PC-9 (cell line): ENCODE measurements around the gene OBP2A. TPM values are rescaled to one million over a fixed set of nuclear protein-coding genes. Genes with fewer than 3 reads are reported as not detected.

Source experiments
- BruUV-seq: library from RNA; stranded (reverse); fragments of 400-500 nt; replicated peaks from 2 replicates; lab custom pipeline; 2021; lab: Mats Ljungman, UMichigan
- CTCF ChIA-PET: fragments of 300-600 bp; sonication (Branson Sonifier 250); formaldehyde crosslinking; loops from one replicate; lab custom pipeline; 2022; ENCODE audit warnings: antibody characterized with exemption; lab: Charles Lee
- POLR2A ChIA-PET: fragments of 300-600 bp; sonication (Branson Sonifier 250); formaldehyde crosslinking; loops from one replicate; lab custom pipeline; 2022; ENCODE audit warnings: antibody characterized with exemption; ENCODE audit not compliant: unreplicated experiment; lab: Charles Lee
- DNase-seq, 2 experiments: peaks; one replicate each; pipeline versions ENCODE4 v3.0.0 to v3.0.0-alpha.2; 2015 to 2022; ENCODE audit warnings: mixed read lengths in 1 of 2
- H2AFZ ChIP-seq: fragments of 200-600 bp; sonication (generic); 2 replicates; pipeline ENCODE4 v1.8.1; 2017; ENCODE audit warnings: antibody characterized with exemption
- H3F3A ChIP-seq: fragments of 200-600 bp; sonication (generic); 2 replicates; pipeline ENCODE4 v1.8.1; 2017; ENCODE audit warnings: antibody characterized with exemption, mild to moderate bottlenecking, low read depth; ENCODE audit not compliant: insufficient read depth
- H3K27ac ChIP-seq: fragments of 200-600 bp; sonication (generic); 2 replicates; pipeline ENCODE4 v1.6.1; 2016; ENCODE audit warnings: mixed run types
- H3K27me3 ChIP-seq: fragments of 200-600 bp; sonication (generic); 2 replicates; pipeline ENCODE4 v1.6.1; 2016; ENCODE audit warnings: low read depth, mixed run types; ENCODE audit not compliant: insufficient read depth
- H3K36me3 ChIP-seq: fragments of 200-600 bp; sonication (generic); 2 replicates; pipeline ENCODE4 v1.6.1; 2016; ENCODE audit warnings: low read depth, mixed run types
- H3K4me1 ChIP-seq: fragments of 200-600 bp; sonication (generic); replicated peaks from 2 replicates; pipeline ENCODE4 v1.6.1; 2016; ENCODE audit warnings: mixed run types; ENCODE audit not compliant: insufficient read depth
- H3K4me2 ChIP-seq: fragments of 200-600 bp; sonication (generic); 2 replicates; pipeline ENCODE4 v1.6.1; 2017; ENCODE audit warnings: mixed run types
- H3K4me3 ChIP-seq: fragments of 200-600 bp; sonication (generic); 2 replicates; pipeline ENCODE4 v1.6.1; 2016; ENCODE audit warnings: mixed run types
- H3K79me2 ChIP-seq: fragments of 200-600 bp; sonication (generic); 2 replicates; pipeline ENCODE4 v1.6.1; 2017; ENCODE audit warnings: low read depth, mixed run types
- H3K9me2 ChIP-seq: fragments of 200-600 bp; sonication (generic); 2 replicates; pipeline ENCODE4 v1.8.1; 2017; ENCODE audit warnings: mild to moderate bottlenecking; ENCODE audit not compliant: insufficient read depth
- H3K9me3 ChIP-seq: fragments of 200-600 bp; sonication (generic); 2 replicates; pipeline ENCODE4 v1.8.1; 2016; ENCODE audit warnings: low read depth; ENCODE audit not compliant: insufficient read depth
- H4K20me1 ChIP-seq: fragments of 200-600 bp; sonication (generic); 2 replicates; pipeline ENCODE4 v1.8.1; 2017; ENCODE audit not compliant: insufficient read depth
- EZH2 ChIP-seq: fragments of 200-600 bp; sonication (generic); IDR thresholded peaks from 2 replicates; pipeline ENCODE4 v1.8.0; 2017; ENCODE audit warnings: antibody characterized with exemption, low read depth
- intact Hi-C: fragments of 100-400 bp; cut with micrococcal nuclease; formaldehyde crosslinking; loops from one replicate; pipeline ENCODE4 v1.10.0; 2022; ENCODE audit not compliant: unreplicated experiment
- total RNA-seq: library from RNA; stranded (reverse); gene quantifications from 2 replicates; pipeline ENCODE4 v1.2.3, GENCODE V29; 2021
- TF ChIP-seq, protein P1 (sequence below): fragments of 200-600 bp; sonication (generic); conservative IDR thresholded peaks from 2 replicates; pipeline ENCODE4 v1.6.1; 2017; ENCODE audit warnings: mixed run types, antibody characterized with exemption, mild to moderate bottlenecking, moderate library complexity

OBP2A gene
- total RNA-seq, 1 experiment from 2014 or later, result not detected

DNA sequence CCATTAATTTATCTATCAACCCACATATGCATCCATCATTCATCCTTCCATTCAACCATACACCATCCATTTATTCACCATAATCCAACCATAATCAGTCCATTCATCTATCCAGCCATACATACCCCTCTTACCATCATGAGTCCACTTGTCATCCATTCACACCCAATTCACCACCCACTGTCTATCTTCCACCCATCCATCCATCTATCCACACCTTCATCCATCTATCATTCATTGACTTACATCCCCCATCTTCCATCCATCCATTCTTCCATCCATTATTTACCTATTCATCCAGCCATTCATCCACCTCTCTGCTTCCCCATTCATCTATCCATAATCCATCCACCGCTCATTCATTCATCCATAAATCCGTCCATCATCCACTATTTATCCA, 33.4 kb downstream of the OBP2A start:
- BruUV-seq, result no TSS peak

GRCh38 chr9:135579889-135580660, 34.1 kb downstream of the OBP2A start:
- Histone ChIP-seq H3K9me2 (no peaks in the 10 kb centered on the region), H3K27me3 (peaks cover 61% of the 10 kb centered on the region), H3K4me1 (no peaks in the 10 kb centered on the region), H3K4me3 (no peak overlapping the region), H3K4me2 (no peak overlapping the region), H4K20me1 (no peaks in the 10 kb centered on the region), H3K79me2 (no peaks in the 10 kb centered on the region), H2AFZ (no peak overlapping the region), H3K9me3 (no peaks in the 10 kb centered on the region), H3F3A (no peaks in the 10 kb centered on the region), H3K36me3 (no peaks in the 10 kb centered on the region), H3K27ac (no peak overlapping the region)
- POLR2A ChIA-PET, result interaction anchor here (0.6 kb wide), 1 partner anchor 68 kb away, joined by 6 read pairs; no protein-coding TSS in a partner anchor
- CTCF ChIA-PET, result no interaction called here
- no peak for DNase-seq
- BruUV-seq, result no TSS peak
- TF ChIP-seq, protein P1, sequence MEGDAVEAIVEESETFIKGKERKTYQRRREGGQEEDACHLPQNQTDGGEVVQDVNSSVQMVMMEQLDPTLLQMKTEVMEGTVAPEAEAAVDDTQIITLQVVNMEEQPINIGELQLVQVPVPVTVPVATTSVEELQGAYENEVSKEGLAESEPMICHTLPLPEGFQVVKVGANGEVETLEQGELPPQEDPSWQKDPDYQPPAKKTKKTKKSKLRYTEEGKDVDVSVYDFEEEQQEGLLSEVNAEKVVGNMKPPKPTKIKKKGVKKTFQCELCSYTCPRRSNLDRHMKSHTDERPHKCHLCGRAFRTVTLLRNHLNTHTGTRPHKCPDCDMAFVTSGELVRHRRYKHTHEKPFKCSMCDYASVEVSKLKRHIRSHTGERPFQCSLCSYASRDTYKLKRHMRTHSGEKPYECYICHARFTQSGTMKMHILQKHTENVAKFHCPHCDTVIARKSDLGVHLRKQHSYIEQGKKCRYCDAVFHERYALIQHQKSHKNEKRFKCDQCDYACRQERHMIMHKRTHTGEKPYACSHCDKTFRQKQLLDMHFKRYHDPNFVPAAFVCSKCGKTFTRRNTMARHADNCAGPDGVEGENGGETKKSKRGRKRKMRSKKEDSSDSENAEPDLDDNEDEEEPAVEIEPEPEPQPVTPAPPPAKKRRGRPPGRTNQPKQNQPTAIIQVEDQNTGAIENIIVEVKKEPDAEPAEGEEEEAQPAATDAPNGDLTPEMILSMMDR, result no peak
- TF ChIP-seq EZH2, result no peak
- intact Hi-C loops, result no loop called here

More for the DNA sequence above, 33.4 kb downstream of the OBP2A start:
- Histone ChIP-seq H4K20me1 (no peaks in the 10 kb centered on the region), H2AFZ (no peak overlapping the region), H3K27me3 (peaks cover 63% of the 10 kb centered on the region), H3K79me2 (no peaks in the 10 kb centered on the region), H3F3A (no peaks in the 10 kb centered on the region), H3K27ac (no peak overlapping the region), H3K9me3 (no peaks in the 10 kb centered on the region), H3K4me3 (no peak overlapping the region), H3K9me2 (no peaks in the 10 kb centered on the region), H3K4me2 (no peak overlapping the region), H3K4me1 (no peaks in the 10 kb centered on the region), H3K36me3 (no peaks in the 10 kb centered on the region)
- DNase-seq, result no peak
- intact Hi-C loops, result no loop called here
- CTCF ChIA-PET, result no interaction called here
- TF ChIP-seq, protein P1, result no peak
- TF ChIP-seq EZH2, result no peak
- POLR2A ChIA-PET, result no interaction called here

- Histone ChIP-seq H3K4me1 (no peaks in the 10 kb centered on the region), H3K9me3 (no peaks in the 10 kb centered on the region), H3K36me3 (no peaks in the 10 kb centered on the region), H2AFZ (no peak overlapping the region), H3K4me3 (no peak overlapping the region), H3F3A (no peaks in the 10 kb centered on the region), H3K4me2 (no peak overlapping the region), H4K20me1 (no peaks in the 10 kb centered on the region), H3K27me3 (peaks cover 61% of the 10 kb centered on the region), H3K79me2 (no peaks in the 10 kb centered on the region), H3K9me2 (no peaks in the 10 kb centered on the region), H3K27ac (no peak overlapping the region)
- CTCF ChIA-PET, result no interaction called here
- no peak for DNase-seq
- TF ChIP-seq, protein P1, result no peak
- TF ChIP-seq EZH2, result no peak
- BruUV-seq, result no TSS peak
- intact Hi-C loops, result no loop called here
- POLR2A ChIA-PET, result interaction anchor here (0.6 kb wide), 1 partner anchor 67 kb away, joined by 6 read pairs; no protein-coding TSS in a partner anchor
Measured at GRCh38 chr9:135580664-135581380, 34.9 kb downstream of the OBP2A start.
